ENCODE data around the gene ARHGAP24.
A peak's percentile ranks its signal among the peaks of the same experiment; 100 is the strongest.

ARHGAP24 gene

DNA sequence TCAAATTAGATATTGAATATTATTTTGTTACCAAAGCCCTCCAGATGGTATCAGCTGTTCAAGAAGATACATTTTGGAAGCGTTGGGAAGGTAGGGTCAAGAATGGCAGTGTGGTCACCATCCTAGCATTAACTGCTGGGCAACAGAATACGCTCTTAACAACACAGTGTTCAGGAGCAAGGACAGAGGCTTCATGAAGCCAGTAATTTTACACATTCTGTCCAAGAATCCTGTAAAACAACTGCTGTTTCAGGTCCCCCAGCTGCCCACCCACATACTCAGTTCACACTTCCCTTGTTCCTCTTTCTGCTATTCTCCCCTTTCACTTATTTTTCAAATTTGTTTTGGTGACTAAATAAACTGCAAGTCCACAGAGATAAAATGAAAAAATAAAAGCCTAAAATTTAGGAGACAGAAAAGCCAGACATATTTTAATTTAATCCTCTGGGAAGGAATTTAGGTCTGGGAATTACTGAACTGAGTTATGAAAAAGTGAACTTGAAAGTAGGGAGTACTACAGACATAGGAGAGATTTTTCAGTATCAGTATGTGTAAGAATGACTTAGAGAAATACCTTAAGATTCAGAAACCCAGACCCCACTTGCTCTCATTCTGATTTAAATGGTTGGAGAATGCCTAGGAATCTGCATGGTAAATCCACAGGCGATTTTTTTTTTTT is 478.2 kb downstream of the ARHGAP24 start:
- no peak overlapping the region for H3K4me3 ChIP-seq (ENCODE audit: low read depth, low read length)
- TF ChIP-seq, protein P1, sequence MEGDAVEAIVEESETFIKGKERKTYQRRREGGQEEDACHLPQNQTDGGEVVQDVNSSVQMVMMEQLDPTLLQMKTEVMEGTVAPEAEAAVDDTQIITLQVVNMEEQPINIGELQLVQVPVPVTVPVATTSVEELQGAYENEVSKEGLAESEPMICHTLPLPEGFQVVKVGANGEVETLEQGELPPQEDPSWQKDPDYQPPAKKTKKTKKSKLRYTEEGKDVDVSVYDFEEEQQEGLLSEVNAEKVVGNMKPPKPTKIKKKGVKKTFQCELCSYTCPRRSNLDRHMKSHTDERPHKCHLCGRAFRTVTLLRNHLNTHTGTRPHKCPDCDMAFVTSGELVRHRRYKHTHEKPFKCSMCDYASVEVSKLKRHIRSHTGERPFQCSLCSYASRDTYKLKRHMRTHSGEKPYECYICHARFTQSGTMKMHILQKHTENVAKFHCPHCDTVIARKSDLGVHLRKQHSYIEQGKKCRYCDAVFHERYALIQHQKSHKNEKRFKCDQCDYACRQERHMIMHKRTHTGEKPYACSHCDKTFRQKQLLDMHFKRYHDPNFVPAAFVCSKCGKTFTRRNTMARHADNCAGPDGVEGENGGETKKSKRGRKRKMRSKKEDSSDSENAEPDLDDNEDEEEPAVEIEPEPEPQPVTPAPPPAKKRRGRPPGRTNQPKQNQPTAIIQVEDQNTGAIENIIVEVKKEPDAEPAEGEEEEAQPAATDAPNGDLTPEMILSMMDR (IDR thresholded peaks at IDR 0.05; ENCODE audit: low read depth, low read length) = no peak
- in situ Hi-C loops (cut with HindIII; ENCODE audit: low sequenced_read_pairs) = no loop called here
- DNase-seq (ENCODE audit: low read depth, low spot score) = peak; percentile 46

DNA sequence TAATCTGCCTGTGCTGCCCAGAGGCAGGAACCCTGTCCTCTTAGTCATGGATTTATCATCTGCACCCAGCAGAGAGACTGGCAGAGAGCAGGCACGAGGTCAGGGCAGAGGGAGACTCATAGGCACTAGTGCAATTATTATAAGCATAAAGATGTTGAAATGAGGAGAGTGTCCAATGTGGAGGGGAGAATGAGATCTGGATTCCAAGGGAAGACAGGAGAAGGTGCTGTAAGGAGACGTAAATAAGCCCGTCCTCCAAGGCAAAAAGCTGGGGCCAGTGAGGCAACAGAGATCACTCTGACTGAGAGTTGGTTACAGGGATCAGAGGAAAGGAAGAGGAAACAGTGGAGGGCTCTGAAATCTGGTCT is 478.7 kb downstream of the ARHGAP24 start:
- no peak overlapping the region for H3K4me3 ChIP-seq (ENCODE audit: low read depth, low read length)
- in situ Hi-C loops (cut with HindIII; ENCODE audit: low sequenced_read_pairs) = no loop called here
- no peak for DNase-seq (ENCODE audit: low read depth, low spot score)
- TF ChIP-seq, protein P1 (IDR thresholded peaks at IDR 0.05; ENCODE audit: low read depth, low read length) = no peak

DNA sequence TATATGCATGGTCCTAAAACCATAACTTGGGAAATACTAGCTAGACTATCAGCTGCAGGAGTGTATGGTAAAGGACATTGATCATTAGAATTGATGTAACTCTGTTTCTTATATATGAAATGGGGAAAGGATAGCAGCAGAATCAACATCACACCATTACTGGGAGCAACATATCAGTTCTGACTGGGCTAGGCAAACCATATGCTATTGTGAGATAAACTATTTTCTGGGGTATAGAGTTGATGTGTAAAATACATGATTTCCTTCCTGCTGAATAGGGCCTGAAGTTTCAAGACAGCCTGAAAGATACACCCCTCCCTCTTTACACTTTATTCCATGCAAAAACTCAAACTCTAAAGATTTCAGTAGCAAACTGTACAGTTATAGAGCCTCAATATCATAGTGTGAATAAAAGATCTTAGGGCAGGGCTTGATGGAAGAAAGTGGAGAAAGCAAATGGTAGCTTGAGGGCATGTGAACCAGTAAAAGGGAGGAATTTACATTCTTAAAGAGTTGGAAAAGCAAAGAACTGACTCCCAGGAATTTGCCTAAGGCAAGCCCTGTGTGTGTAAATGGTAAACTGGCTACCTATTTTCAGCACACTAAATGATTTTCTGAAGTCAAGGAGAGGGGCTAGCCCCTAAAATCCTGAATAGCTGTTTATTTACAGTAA is 480.8 kb downstream of the ARHGAP24 start:
- in situ Hi-C loops (cut with HindIII; ENCODE audit: low sequenced_read_pairs) = no loop called here
- no peak overlapping the region for H3K4me3 ChIP-seq (ENCODE audit: low read depth, low read length)
- TF ChIP-seq, protein P1 (IDR thresholded peaks at IDR 0.05; ENCODE audit: low read depth, low read length) = no peak
- DNase-seq (ENCODE audit: low read depth, low spot score) = no peak

DNA sequence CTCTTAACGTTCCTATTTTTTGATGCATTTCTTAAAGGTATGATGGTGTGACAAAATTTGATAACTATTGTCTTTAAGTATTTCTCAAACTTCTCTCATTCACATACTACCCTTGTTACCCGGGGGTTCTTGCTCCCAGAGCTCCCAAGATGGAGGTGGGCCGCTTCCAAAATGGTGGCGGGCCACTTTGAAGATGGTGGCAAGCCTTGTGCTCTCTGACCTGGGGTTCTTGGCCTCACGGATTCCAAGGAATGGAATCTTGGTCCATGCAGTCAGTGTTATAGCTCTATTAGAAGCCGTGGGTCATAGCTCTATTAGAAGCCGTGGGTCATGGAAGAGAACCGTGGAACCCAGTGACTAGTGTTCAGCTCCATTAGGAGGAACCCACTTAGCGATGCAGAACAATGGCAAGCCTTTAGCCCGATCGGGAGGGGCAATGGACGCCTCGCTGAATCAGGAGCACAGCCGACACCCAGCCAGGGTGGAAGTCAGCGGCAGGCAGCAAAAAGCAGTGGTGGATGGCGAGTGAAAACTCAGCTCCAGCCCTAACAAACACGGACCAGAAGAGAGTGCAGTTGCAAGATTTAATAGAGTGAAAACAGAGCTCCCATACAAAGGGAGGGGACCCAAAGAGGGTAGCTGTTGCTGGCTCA is 481.5 kb downstream of the ARHGAP24 start:
- TF ChIP-seq, protein P1 (IDR thresholded peaks at IDR 0.05; ENCODE audit: low read depth, low read length) = no peak
- H3K4me3 ChIP-seq (ENCODE audit: low read depth, low read length) = no peak overlapping the region
- DNase-seq (ENCODE audit: low read depth, low spot score) = no peak
- in situ Hi-C loops (cut with HindIII; ENCODE audit: low sequenced_read_pairs) = no loop called here

DNA sequence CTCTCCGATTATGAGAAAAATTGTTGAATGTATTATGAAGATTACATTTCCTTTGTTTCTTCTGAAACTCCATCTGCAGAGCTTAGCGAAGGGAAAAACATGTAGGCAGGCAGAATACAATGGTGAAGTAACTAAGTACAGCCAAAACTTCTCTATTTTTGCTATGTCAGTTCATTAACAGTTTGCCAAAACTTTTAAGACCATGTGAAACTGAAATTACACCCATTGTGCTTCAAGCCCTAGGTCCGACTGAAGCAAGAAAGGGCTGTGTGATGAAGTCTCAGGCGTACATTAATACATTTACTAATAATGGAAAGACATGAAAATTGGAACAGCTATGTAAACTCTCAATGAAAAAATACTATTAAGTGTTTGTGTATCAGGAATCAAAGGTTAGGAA is 486.9 kb downstream of the ARHGAP24 start:
- in situ Hi-C loops (cut with HindIII; ENCODE audit: low sequenced_read_pairs) = no loop called here

DNA sequence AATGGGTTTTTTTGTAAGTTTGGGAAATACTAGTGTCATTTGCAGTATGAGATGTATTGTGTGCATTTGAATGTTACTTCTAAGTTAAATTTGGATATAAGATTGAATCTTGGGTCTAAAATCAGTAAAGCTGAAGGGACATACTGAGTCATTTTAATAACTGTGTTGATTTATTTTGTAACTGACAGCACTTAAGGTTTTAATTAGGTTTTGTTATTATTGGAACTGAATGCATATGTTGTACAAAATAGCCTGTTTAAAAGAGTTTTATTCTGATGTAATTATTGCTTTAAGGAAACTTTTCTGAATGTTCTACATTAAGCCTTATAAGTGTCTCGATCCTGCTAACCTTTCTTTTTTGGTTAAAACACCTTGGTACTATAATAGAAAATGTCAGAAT is 488.3 kb downstream of the ARHGAP24 start:
- in situ Hi-C loops (cut with HindIII; ENCODE audit: low sequenced_read_pairs) = no loop called here
- TF ChIP-seq, protein P1 (IDR thresholded peaks at IDR 0.05; ENCODE audit: low read depth, low read length) = no peak
- no peak overlapping the region for H3K4me3 ChIP-seq (ENCODE audit: low read depth, low read length)
- DNase-seq (ENCODE audit: low read depth, low spot score) = no peak

More for the DNA sequence above, 486.9 kb downstream of the ARHGAP24 start:
- DNase-seq (ENCODE audit: low read depth, low spot score) = no peak
- H3K4me3 ChIP-seq (ENCODE audit: low read depth, low read length) = no peak overlapping the region
- TF ChIP-seq, protein P1 (IDR thresholded peaks at IDR 0.05; ENCODE audit: low read depth, low read length) = no peak

All from astrocyte of the spinal cord (primary cell).